Smooth muscle cell of bladder (primary cell): ENCODE results near the gene XKRX. TPM values are rescaled to one million over a fixed set of nuclear protein-coding genes. Genes with fewer than 3 reads are reported as not detected.

ENCODE experiments used
- total RNA-seq: library from RNA; depleted of rRNA; stranded (reverse); fragments of >200 nt; gene quantifications from 2 replicates; pipeline ENCODE4 v1.2.3, GENCODE V29; 2014

XKRX gene
- under 0.01 TPM in 1 of 2 replicates, not detected in the other for total RNA-seq

GRCh38 chrX:100928660-100929613 lies at the start of gene XKRX:
TSS of gene XKRX (minus strand) at chrX:100928917. CDS start at chrX:100928304, 613 bp downstream.

GRCh38 chrX:100969408-100969807 lies 40.7 kb upstream of the XKRX start, which contains the start of gene ARL13A:
TSS of gene ARL13A (plus strand) at chrX:100969708. CDS start at chrX:100973690, 3,982 bp downstream.

GRCh38 chrX:100874325-100874724 lies 54.4 kb downstream of the XKRX start, which contains the start of gene NOX1:
TSS of gene NOX1 (minus strand) at chrX:100874359. CDS start at chrX:100874139, 220 bp downstream.

Other genes with a start within 250 kb of the XKRX start
- 4.3 and 5.5 TPM in 2 replicates for gene SYTL4, start 196.8 kb downstream of the XKRX start, total RNA-seq
- 9.5 and 11.7 TPM in 2 replicates for gene CSTF2, start 108.5 kb downstream of the XKRX start, total RNA-seq
- 0.14 TPM in 1 of 2 replicates, not detected in the other for gene NOX1, start 54.6 kb downstream of the XKRX start, total RNA-seq
- gene ARL13A, start 40.8 kb upstream of the XKRX start, total RNA-seq, result not detected in 2 replicates
- 8.7 and 9.3 TPM in 2 replicates for gene TRMT2B, start 123.2 kb upstream of the XKRX start, total RNA-seq
- gene TMEM35A, start 150.0 kb upstream of the XKRX start, total RNA-seq, result 3.1 and 3.4 TPM in 2 replicates
- gene CENPI, start 169.3 kb upstream of the XKRX start, total RNA-seq, result 2.8 and 3.1 TPM in 2 replicates